ENCODE data around the gene ZNF862. TPM values are rescaled to one million over a fixed set of nuclear protein-coding genes. Genes with fewer than 3 reads are reported as not detected.

The ZNF862 gene
- total and polyA plus RNA-seq, 2 donors (not counting 3 experiments of a cell fraction or from before 2014, with no cell fraction given), result 10.8 to 14.7 TPM

DNA sequence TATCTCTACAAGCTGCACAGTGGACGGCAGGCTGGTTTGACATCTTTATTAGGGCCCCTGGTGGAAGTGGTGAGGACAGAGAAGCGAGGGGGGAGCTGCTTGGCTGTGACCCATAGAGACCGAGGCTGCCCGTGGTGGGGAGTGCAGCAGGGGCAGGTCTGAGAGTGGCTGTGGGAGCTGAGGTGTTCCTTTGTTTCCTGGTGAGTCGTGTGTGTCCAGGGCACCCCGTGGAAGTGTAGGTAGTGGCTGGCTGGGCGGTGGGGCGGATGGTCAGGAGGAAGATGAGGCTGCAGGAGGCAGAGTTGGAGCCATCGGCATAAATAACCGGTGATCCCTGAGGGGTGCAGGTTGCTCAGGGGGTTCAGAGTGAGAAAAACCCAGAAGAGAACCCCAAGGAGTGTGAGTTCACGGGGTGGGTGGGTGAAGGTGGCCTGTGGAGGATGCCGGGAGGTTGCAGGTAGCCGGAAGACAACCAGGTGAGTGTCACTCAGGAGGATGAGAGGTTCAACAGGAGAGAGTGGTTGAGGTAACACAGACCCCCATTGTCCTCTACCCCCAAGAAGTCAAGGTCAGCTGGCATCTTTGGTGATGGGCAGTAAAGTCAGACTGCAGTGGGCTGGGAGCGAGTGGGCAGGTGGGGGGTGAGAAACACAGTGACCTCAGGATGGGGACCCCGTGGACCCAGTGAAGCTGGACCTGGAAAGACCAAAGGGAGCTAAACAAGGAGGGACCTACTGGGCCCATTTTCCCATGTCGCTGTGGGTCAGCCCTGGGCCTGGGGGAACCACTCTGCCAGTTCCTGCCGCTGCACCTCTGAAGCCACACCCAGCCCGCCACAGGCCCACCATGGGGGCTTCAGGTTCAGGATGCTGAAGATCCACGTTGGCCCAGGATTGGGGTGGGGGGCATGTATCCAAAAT is 43.4 kb downstream of the ZNF862 start:
- no peaks in the 10 kb centered on the region for H3K9me3 ChIP-seq (replicated peaks; ENCODE audit: control insufficient read depth, insufficient read depth, low read length)
- H3K36me3 ChIP-seq (ENCODE audit: control insufficient read depth in 2 of 2, extremely low read depth in 1 of 2, insufficient read depth in 2 of 2, low read length in 2 of 2), result no peaks in the 10 kb centered on the region
- TF ChIP-seq JUN (IDR thresholded peaks at IDR 0.05; ENCODE audit: borderline replicate concordance, insufficient read depth, insufficient read length, low read depth) (no peak), GATA2 (IDR thresholded peaks at IDR 0.05; ENCODE audit: insufficient read depth, insufficient read length, low read depth, low read length) (no peak), FOS (IDR thresholded peaks at IDR 0.05; ENCODE audit: borderline replicate concordance, insufficient read depth, low read length) (no peak), POLR2A (IDR thresholded peaks at IDR 0.05; ENCODE audit: low read depth, low read length) (no peak), MYC (IDR thresholded peaks at IDR 0.05; ENCODE audit: low read depth, low read length) (no peak), POLR2AphosphoS5 (IDR thresholded peaks at IDR 0.05; ENCODE audit: insufficient read depth, low read depth, low read length) (no peak), EZH2 (IDR thresholded peaks at IDR 0.05; ENCODE audit: borderline replicate concordance, low read depth, low read length, severe bottlenecking) (no peak)
- TF ChIP-seq, protein P1, sequence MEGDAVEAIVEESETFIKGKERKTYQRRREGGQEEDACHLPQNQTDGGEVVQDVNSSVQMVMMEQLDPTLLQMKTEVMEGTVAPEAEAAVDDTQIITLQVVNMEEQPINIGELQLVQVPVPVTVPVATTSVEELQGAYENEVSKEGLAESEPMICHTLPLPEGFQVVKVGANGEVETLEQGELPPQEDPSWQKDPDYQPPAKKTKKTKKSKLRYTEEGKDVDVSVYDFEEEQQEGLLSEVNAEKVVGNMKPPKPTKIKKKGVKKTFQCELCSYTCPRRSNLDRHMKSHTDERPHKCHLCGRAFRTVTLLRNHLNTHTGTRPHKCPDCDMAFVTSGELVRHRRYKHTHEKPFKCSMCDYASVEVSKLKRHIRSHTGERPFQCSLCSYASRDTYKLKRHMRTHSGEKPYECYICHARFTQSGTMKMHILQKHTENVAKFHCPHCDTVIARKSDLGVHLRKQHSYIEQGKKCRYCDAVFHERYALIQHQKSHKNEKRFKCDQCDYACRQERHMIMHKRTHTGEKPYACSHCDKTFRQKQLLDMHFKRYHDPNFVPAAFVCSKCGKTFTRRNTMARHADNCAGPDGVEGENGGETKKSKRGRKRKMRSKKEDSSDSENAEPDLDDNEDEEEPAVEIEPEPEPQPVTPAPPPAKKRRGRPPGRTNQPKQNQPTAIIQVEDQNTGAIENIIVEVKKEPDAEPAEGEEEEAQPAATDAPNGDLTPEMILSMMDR (IDR thresholded peaks at IDR 0.05; ENCODE audit: extremely low read depth in 1 of 2, insufficient read depth in 1 of 2, low read depth in 1 of 2, low read length in 2 of 2), result no peak
- TF ChIP-seq, protein P2, sequence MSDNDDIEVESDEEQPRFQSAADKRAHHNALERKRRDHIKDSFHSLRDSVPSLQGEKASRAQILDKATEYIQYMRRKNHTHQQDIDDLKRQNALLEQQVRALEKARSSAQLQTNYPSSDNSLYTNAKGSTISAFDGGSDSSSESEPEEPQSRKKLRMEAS (IDR thresholded peaks at IDR 0.05; ENCODE audit: insufficient read depth, insufficient read length), result no peak
- no peak overlapping the region for H2AFZ ChIP-seq (ENCODE audit: low read depth, low read length)
- DNase-seq (ENCODE audit: low read depth, low spot score) (no peak), FAIRE-seq (no peak)
- H3K4me2 ChIP-seq (ENCODE audit: insufficient read depth, low read length), result no peak overlapping the region
- intact Hi-C loops (cut with micrococcal nuclease) (loop anchor here (5.0 kb wide), 1 partner anchor 166 kb away; no protein-coding TSS in a partner anchor), dilution Hi-C loops (cut with MboI; ENCODE audit: extremely low pct_ligation_motif_present, low sequenced_read_pairs) (no loop called here)
- H3K79me2 ChIP-seq (ENCODE audit: control insufficient read depth, insufficient read depth, low read length), result no peaks in the 10 kb centered on the region
- H3K4me1 ChIP-seq (ENCODE audit: control insufficient read depth, extremely low read depth, insufficient read depth, low read length), result no peaks in the 10 kb centered on the region
- no peaks in the 10 kb centered on the region for H3K9me1 ChIP-seq (replicated peaks; ENCODE audit: control insufficient read depth, extremely low read depth, insufficient read depth, low read length)
- no TSS peak for BruUV-seq (replicated peaks)
- H3K9ac ChIP-seq (replicated peaks; ENCODE audit: extremely low read depth, insufficient read depth, low read length), result no peak overlapping the region
- ChIA-PET POLR2A (no interaction called here), CTCF (interaction anchor here (1.0 kb wide), 1 partner anchor 198 kb away, joined by 4 read pairs; no protein-coding TSS in a partner anchor)
- H3K4me3 ChIP-seq (replicated peaks in 1 of 3; ENCODE audit: insufficient read depth in 1 of 3, low read depth in 1 of 3, low read length in 3 of 3), result no peak overlapping the region
- no peaks in the 10 kb centered on the region for H4K20me1 ChIP-seq (replicated peaks; ENCODE audit: control insufficient read depth, extremely low read depth, insufficient read depth, low read length)
- H3K27ac ChIP-seq (ENCODE audit: insufficient read depth, low read depth, low read length), result no peak overlapping the region
- no peaks in the 10 kb centered on the region for H3K27me3 ChIP-seq (ENCODE audit: control insufficient read depth in 2 of 2, insufficient read depth in 2 of 2, low read length in 2 of 2)

All from endothelial cell of umbilical vein (primary cell).